Measurements from ENCODE around the gene AAK1. TPM values are rescaled to one million over a fixed set of nuclear protein-coding genes. Genes with fewer than 3 reads are reported as not detected.

Gene AAK1
- polyA plus RNA-seq, 1 donor (not counting 4 experiments of a cell fraction or from before 2014, with no cell fraction given), result 12.3 TPM

- Histone ChIP-seq H3K79me2 (ENCODE audit: control insufficient read depth, insufficient read depth, low read length) (no peaks in the 10 kb centered on the region), H3K4me2 (ENCODE audit: control insufficient read depth, extremely low read depth, insufficient read depth, low read depth, low read length) (no peak overlapping the region), H3K4me1 (ENCODE audit: control insufficient read depth, extremely low read depth, insufficient read depth, low read length) (no peaks in the 10 kb centered on the region), H3K36me3 (ENCODE audit: control insufficient read depth in 2 of 2, extremely low read depth in 1 of 2, insufficient read depth in 2 of 2, low read length in 2 of 2) (peaks cover 0 to 5% of the 10 kb centered on the region in 2 experiments), H4K20me1 (ENCODE audit: control insufficient read depth, extremely low read depth, insufficient read depth, low read length) (no peaks in the 10 kb centered on the region), H3K9me1 (ENCODE audit: control insufficient read depth, extremely low read depth, insufficient read depth, low read length) (no peaks in the 10 kb centered on the region), H3K9me3 (ENCODE audit: control insufficient read depth, low read depth, low read length) (no peaks in the 10 kb centered on the region), H2AFZ (ENCODE audit: control insufficient read depth, low read length) (no peak overlapping the region), H3K9ac (ENCODE audit: control insufficient read depth, extremely low read depth, insufficient read depth, low read length) (no peak overlapping the region), H3K27ac (ENCODE audit: control insufficient read depth, insufficient read depth, low read length) (no peak overlapping the region), H3K4me3 (ENCODE audit: control insufficient read depth in 2 of 3, extremely low read depth in 1 of 3, insufficient read depth in 2 of 3, low read depth in 1 of 3, low read length in 3 of 3) (no peak overlapping the region), H3K27me3 (ENCODE audit: control insufficient read depth, extremely low read depth, insufficient read depth, low read length) (no peaks in the 10 kb centered on the region)
- TF ChIP-seq, protein P1, sequence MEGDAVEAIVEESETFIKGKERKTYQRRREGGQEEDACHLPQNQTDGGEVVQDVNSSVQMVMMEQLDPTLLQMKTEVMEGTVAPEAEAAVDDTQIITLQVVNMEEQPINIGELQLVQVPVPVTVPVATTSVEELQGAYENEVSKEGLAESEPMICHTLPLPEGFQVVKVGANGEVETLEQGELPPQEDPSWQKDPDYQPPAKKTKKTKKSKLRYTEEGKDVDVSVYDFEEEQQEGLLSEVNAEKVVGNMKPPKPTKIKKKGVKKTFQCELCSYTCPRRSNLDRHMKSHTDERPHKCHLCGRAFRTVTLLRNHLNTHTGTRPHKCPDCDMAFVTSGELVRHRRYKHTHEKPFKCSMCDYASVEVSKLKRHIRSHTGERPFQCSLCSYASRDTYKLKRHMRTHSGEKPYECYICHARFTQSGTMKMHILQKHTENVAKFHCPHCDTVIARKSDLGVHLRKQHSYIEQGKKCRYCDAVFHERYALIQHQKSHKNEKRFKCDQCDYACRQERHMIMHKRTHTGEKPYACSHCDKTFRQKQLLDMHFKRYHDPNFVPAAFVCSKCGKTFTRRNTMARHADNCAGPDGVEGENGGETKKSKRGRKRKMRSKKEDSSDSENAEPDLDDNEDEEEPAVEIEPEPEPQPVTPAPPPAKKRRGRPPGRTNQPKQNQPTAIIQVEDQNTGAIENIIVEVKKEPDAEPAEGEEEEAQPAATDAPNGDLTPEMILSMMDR (optimal IDR thresholded peaks at IDR 0.05 in 1 of 3, IDR thresholded peaks at IDR 0.05 in 1 of 3, conservative IDR thresholded peaks at IDR 0.05 in 1 of 3; ENCODE audit: extremely low read depth in 1 of 3, insufficient read depth in 2 of 3, low read length in 3 of 3), result no peak
- no peak for TF ChIP-seq EZH2 (IDR thresholded peaks at IDR 0.05; ENCODE audit: low read length)
- peak; percentile 17 for FAIRE-seq
- dilution Hi-C loops (cut with MboI; ENCODE audit: extremely low pct_ligation_motif_present, low sequenced_read_pairs), result no loop called here
- DNase-seq (ENCODE audit: low read depth, low spot score), result peak; percentile 68
These were observed 112.4 kb downstream of the AAK1 start for GRCh38 chr2:69531186-69531585.

DNA sequence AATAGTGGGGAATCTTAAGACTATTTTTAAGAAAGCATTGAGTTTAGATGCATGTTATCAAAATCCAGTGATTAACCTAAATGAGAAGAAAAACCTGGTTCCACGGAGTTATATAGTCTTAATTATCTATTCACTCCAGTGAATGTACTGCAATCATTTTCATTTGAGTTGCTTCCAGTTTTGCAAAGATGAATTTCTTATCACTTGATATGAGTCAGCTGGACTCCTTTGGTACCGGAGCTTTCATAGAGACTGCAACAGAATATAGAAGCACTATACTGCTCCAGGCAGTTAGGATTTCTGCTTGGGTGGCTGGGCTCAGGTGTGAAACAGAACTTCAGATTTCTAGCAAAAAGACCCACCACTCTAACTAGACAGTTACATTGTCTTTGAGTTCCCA lies 114.1 kb downstream of the AAK1 start:
- H3K9ac ChIP-seq (ENCODE audit: control insufficient read depth, extremely low read depth, insufficient read depth, low read length), result no peak overlapping the region
- H2AFZ ChIP-seq (ENCODE audit: control insufficient read depth, low read length), result no peak overlapping the region
- no peak for FAIRE-seq

More for the DNA sequence above, 114.1 kb downstream of the AAK1 start:
- peaks cover 0 to 4% of the 10 kb centered on the region in 2 experiments for H3K36me3 ChIP-seq (ENCODE audit: control insufficient read depth in 2 of 2, extremely low read depth in 1 of 2, insufficient read depth in 2 of 2, low read length in 2 of 2)
- DNase-seq (ENCODE audit: low read depth, low spot score), result no peak
- no peaks in the 10 kb centered on the region for H4K20me1 ChIP-seq (ENCODE audit: control insufficient read depth, extremely low read depth, insufficient read depth, low read length)
- no peaks in the 10 kb centered on the region for H3K79me2 ChIP-seq (ENCODE audit: control insufficient read depth, insufficient read depth, low read length)
- no peaks in the 10 kb centered on the region for H3K9me1 ChIP-seq (ENCODE audit: control insufficient read depth, extremely low read depth, insufficient read depth, low read length)
- no peak overlapping the region for H3K4me3 ChIP-seq (ENCODE audit: control insufficient read depth in 2 of 3, extremely low read depth in 1 of 3, insufficient read depth in 2 of 3, low read depth in 1 of 3, low read length in 3 of 3)
- H3K4me1 ChIP-seq (ENCODE audit: control insufficient read depth, extremely low read depth, insufficient read depth, low read length), result no peaks in the 10 kb centered on the region
- H3K27me3 ChIP-seq (ENCODE audit: control insufficient read depth, extremely low read depth, insufficient read depth, low read length), result no peaks in the 10 kb centered on the region
- H3K9me3 ChIP-seq (ENCODE audit: control insufficient read depth, low read depth, low read length), result no peaks in the 10 kb centered on the region
- H3K4me2 ChIP-seq (ENCODE audit: control insufficient read depth, extremely low read depth, insufficient read depth, low read depth, low read length), result no peak overlapping the region
- TF ChIP-seq EZH2 (IDR thresholded peaks at IDR 0.05; ENCODE audit: low read length), result no peak
- TF ChIP-seq, protein P1 (optimal IDR thresholded peaks at IDR 0.05 in 1 of 3, IDR thresholded peaks at IDR 0.05 in 1 of 3, conservative IDR thresholded peaks at IDR 0.05 in 1 of 3; ENCODE audit: extremely low read depth in 1 of 3, insufficient read depth in 2 of 3, low read length in 3 of 3), result no peak
- dilution Hi-C loops (cut with MboI; ENCODE audit: extremely low pct_ligation_motif_present, low sequenced_read_pairs), result no loop called here
- H3K27ac ChIP-seq (ENCODE audit: control insufficient read depth, insufficient read depth, low read length), result no peak overlapping the region

All from keratinocyte (primary cell).